B cell (primary cell): ENCODE data around the gene GABRP. TPM values are rescaled to one million over a fixed set of nuclear protein-coding genes. Genes with fewer than 3 reads are reported as not detected.

Experiments
- ATAC-seq: fragments of 200-7000 bp; cut with Tn5 transposase; one replicate; pipeline ENCODE4 v1.10.0; 2021; ENCODE audit warnings: low read depth, mild to moderate bottlenecking, moderate number of reproducible peaks, moderate library complexity
- CTCF ChIA-PET: fragments of 350-600 bp; sonication (Branson Sonifier 250); formaldehyde crosslinking; loops from one replicate; lab custom pipeline; 2021; ENCODE audit warnings: antibody characterized with exemption, inconsistent platforms; lab: Charles Lee
- POLR2A ChIA-PET: fragments of 350-600 bp; sonication (Branson Sonifier 250); formaldehyde crosslinking; loops from one replicate; lab custom pipeline; 2021; ENCODE audit warnings: antibody characterized with exemption; lab: Charles Lee
- DNase-seq: peaks from one replicate; pipeline ENCODE4 v3.0.0; 2013
- H2AFZ ChIP-seq: 2 replicates; pipeline ENCODE4 v1.6.1; 2012; ENCODE audit warnings: mild to moderate bottlenecking, low read depth, low read length; ENCODE audit not compliant: insufficient read depth, poor library complexity, severe bottlenecking
- H3K27ac ChIP-seq, 2 donors: 1 replicate in 1 of 2; 2 replicates in 1 of 2; pipeline ENCODE4 v1.5.1; 2012 to 2013; ENCODE audit warnings: low read length in 2 of 2, mild to moderate bottlenecking in 2 of 2, moderate library complexity in 1 of 2
- H3K27me3 ChIP-seq, 4 experiments: fragments of 200-600 bp in 1 of 4; sonication (generic) in 1 of 4; replicated peaks in 1 of 4; 1 replicate in 2 of 4; 2 replicates in 2 of 4; pipeline versions ENCODE4 v1.6.1 to v1.7.0; 2013 to 2016; ENCODE audit warnings: low read length in 3 of 4, mild to moderate bottlenecking in 2 of 4, mixed read lengths in 1 of 4, moderate library complexity in 1 of 4; ENCODE audit not compliant: insufficient read depth in 4 of 4, control insufficient read depth in 3 of 4; ENCODE audit errors: control extremely low read depth in 1 of 4
- H3K36me3 ChIP-seq, 2 experiments: replicated peaks in 1 of 2; 1 replicate in 1 of 2; 2 replicates in 1 of 2; pipeline versions ENCODE4 v1.6.1 to v1.7.1; 2013; ENCODE audit warnings: low read length in 1 of 2; ENCODE audit not compliant: insufficient read depth in 2 of 2, control insufficient read depth in 1 of 2; ENCODE audit errors: control extremely low read depth in 1 of 2, extremely low read depth in 1 of 2
- H3K4me1 ChIP-seq, 2 donors: fragments of 200-600 bp in 1 of 2; sonication (generic) in 1 of 2; 1 replicate in 1 of 2; 2 replicates in 1 of 2; pipeline versions ENCODE4 v1.5.1 to v1.6.1; 2013 to 2017; ENCODE audit warnings: low read length in 2 of 2; ENCODE audit not compliant: control insufficient read depth in 2 of 2, insufficient read depth in 2 of 2
- H3K4me2 ChIP-seq: replicated peaks from 2 replicates; pipeline ENCODE3; 2012; ENCODE audit warnings: mild to moderate bottlenecking, low read depth, low read length; ENCODE audit not compliant: poor library complexity, severe bottlenecking
- H3K4me3 ChIP-seq, 5 experiments: fragments of 200-600 bp in 1 of 5; sonication (generic) in 1 of 5; 1 replicate in 3 of 5; 2 replicates in 2 of 5; pipeline versions ENCODE4 v1.5.1 to v1.7.0; 2011 to 2016; ENCODE audit warnings: low read length in 4 of 5, mild to moderate bottlenecking in 4 of 5, low read depth in 2 of 5, control low read depth in 1 of 5, moderate library complexity in 1 of 5; ENCODE audit not compliant: insufficient read depth in 1 of 5; ENCODE audit errors: control extremely low read depth in 1 of 5, extremely low read depth in 1 of 5
- H3K79me2 ChIP-seq: fragments of 200-600 bp; sonication (generic); one replicate; pipeline ENCODE4 v1.6.0; 2016; ENCODE audit warnings: low read length; ENCODE audit not compliant: control insufficient read depth, insufficient read depth
- H3K9ac ChIP-seq: fragments of 200-600 bp; sonication (generic); 2 replicates; pipeline ENCODE4 v1.6.1; 2017; ENCODE audit warnings: mild to moderate bottlenecking, low read length, moderate library complexity
- H3K9me3 ChIP-seq, 3 donors: one replicate each; pipeline versions ENCODE4 v1.6.1 to v1.7.1; 2013; ENCODE audit warnings: low read length in 2 of 3; ENCODE audit not compliant: control insufficient read depth in 2 of 3, insufficient read depth in 1 of 3; ENCODE audit errors: control extremely low read depth in 1 of 3
- H4K20me1 ChIP-seq: 2 replicates; pipeline ENCODE4 v1.6.0; 2012; ENCODE audit warnings: mild to moderate bottlenecking, low read length; ENCODE audit not compliant: insufficient read depth, control insufficient read depth, poor library complexity, severe bottlenecking
- H3K27ac Mint-ChIP-seq: one replicate; pipeline ENCODE4 v1.8.0; 2021; ENCODE audit warnings: mixed read lengths
- H3K27me3 Mint-ChIP-seq: one replicate; pipeline ENCODE4 v1.8.0; 2021; ENCODE audit warnings: mixed read lengths
- H3K4me1 Mint-ChIP-seq: one replicate; pipeline ENCODE4 v1.8.0; 2021; ENCODE audit warnings: mixed read lengths
- H3K4me3 Mint-ChIP-seq: one replicate; pipeline ENCODE4 v1.8.0; 2021; ENCODE audit warnings: mixed read lengths
- H3K9me3 Mint-ChIP-seq: one replicate; pipeline ENCODE4 v1.8.0; 2022; ENCODE audit warnings: mixed read lengths; ENCODE audit not compliant: insufficient read depth
- CTCF ChIP-seq: fragments of 200-600 bp; IDR thresholded peaks from one replicate; pipeline ENCODE4 v1.8.0; 2022; ENCODE audit warnings: antibody characterized with exemption, mild to moderate bottlenecking
- EZH2 ChIP-seq: IDR thresholded peaks from 2 replicates; pipeline ENCODE4 v1.6.1; 2012; ENCODE audit warnings: borderline replicate concordance, low read depth, mild to moderate bottlenecking, moderate library complexity, low read length; ENCODE audit not compliant: insufficient read depth, poor library complexity, severe bottlenecking
- WGBS: methylation state at CpG from one replicate; pipeline ENCODE4 v1.1.5; 2013; ENCODE audit warnings: missing lambda C conversion rate; ENCODE audit not compliant: insufficient coverage; 5-methylcytosine and 5-hydroxymethylcytosine counted together
- intact Hi-C: fragments of 100-400 bp; cut with micrococcal nuclease; formaldehyde crosslinking; loops from one replicate; pipeline ENCODE4 v1.10.0; 2022
- polyA plus RNA-seq: library from polyadenylated mRNA; depleted of rRNA; stranded (reverse); fragments of >200 nt; gene quantifications from 2 replicates; pipeline ENCODE4 v1.2.3, GENCODE V29; 2012
- total RNA-seq, 2 donors: library from RNA; stranded (reverse); fragments of 120-200 nt in 1 of 2; gene quantifications; 1 replicate in 1 of 2; 2 replicates in 1 of 2; pipeline versions ENCODE4 v1.2.3 to v1.2.4, GENCODE V29; 2013 to 2022

The GABRP gene
- total and polyA plus RNA-seq, 2 donors (not counting 1 experiment from before 2014, with no cell fraction given) = not detected

- intact Hi-C loops = no loop called here
- Mint-ChIP-seq H3K4me3 (no peak overlapping the region), H3K9me3 (no peaks in the 10 kb centered on the region)
Measured at GRCh38 chr5:170792878-170793277, 9.4 kb downstream of the GABRP start.

GRCh38 chr5:170795154-170795553, 11.6 kb downstream of the GABRP start:
- intact Hi-C loops = no loop called here
- Histone ChIP-seq H3K4me2 (no peak overlapping the region), H3K36me3 (no peaks in the 10 kb centered on the region), H3K9me3 (peaks cover 0 to 6% (median 0%) of the 10 kb centered on the region in 3 donors), H2AFZ (no peak overlapping the region), H4K20me1 (no peaks in the 10 kb centered on the region), H3K27ac (no peak overlapping the region), H3K79me2 (no peaks in the 10 kb centered on the region), H3K4me3 (no peak overlapping the region), H3K9ac (no peak overlapping the region), H3K4me1 (no peaks in the 10 kb centered on the region), H3K27me3 (no peaks in the 10 kb centered on the region)
- peaks cover 6% of the 10 kb centered on the region for H3K4me1 Mint-ChIP-seq
- peaks cover 5% of the 10 kb centered on the region for H3K27me3 Mint-ChIP-seq
- DNase-seq (no peak), ATAC-seq (no peak)
- H3K27ac Mint-ChIP-seq = no peak overlapping the region
- POLR2A ChIA-PET = no interaction called here
- TF ChIP-seq CTCF (no peak), EZH2 (no peak)
- CTCF ChIA-PET = interaction anchor here (1.2 kb wide), 1 partner anchor 50 kb away, joined by 3 read pairs; no protein-coding TSS in a partner anchor
- H3K4me3 Mint-ChIP-seq = no peak overlapping the region
- 96% methylated on average over 9 of the region's 10 CpGs for WGBS
- H3K9me3 Mint-ChIP-seq = no peaks in the 10 kb centered on the region

More at GRCh38 chr5:170792878-170793277, 9.4 kb downstream of the GABRP start:
- Histone ChIP-seq H3K27ac (no peak overlapping the region), H3K9ac (no peak overlapping the region), H2AFZ (no peak overlapping the region), H3K4me3 (no peak overlapping the region), H3K27me3 (no peaks in the 10 kb centered on the region), H3K9me3 (peaks cover 0 to 2% (median 0%) of the 10 kb centered on the region in 3 donors), H3K36me3 (no peaks in the 10 kb centered on the region), H4K20me1 (no peaks in the 10 kb centered on the region), H3K4me1 (no peaks in the 10 kb centered on the region), H3K79me2 (no peaks in the 10 kb centered on the region), H3K4me2 (no peak overlapping the region)
- WGBS = 91% methylated on average over 4 of the region's 8 CpGs
- ATAC-seq = no peak
- no peak for TF ChIP-seq EZH2
- no peak for TF ChIP-seq CTCF
- Mint-ChIP-seq H3K27me3 (peaks cover 5% of the 10 kb centered on the region), H3K4me1 (peaks cover 6% of the 10 kb centered on the region), H3K27ac (no peak overlapping the region)
- CTCF ChIA-PET = interaction anchor here (2.3 to 5.1 kb wide), 2 partner anchors 49 to 154 kb away, joined by 7 to 41 read pairs; no protein-coding TSS in a partner anchor
- POLR2A ChIA-PET = no interaction called here
- no peak for DNase-seq
